Body of pancreas (tissue), 4 donors: ENCODE results near the gene GOSR1. TPM values are rescaled to one million over a fixed set of nuclear protein-coding genes. Genes with fewer than 3 reads are reported as not detected.
"Not testable (repeated sequence)": the region's sequence is repeated elsewhere in the genome, so short reads cannot be mapped to it uniquely, and the experiment has no call there.

ENCODE experiments used
- ATAC-seq: fragments of 150-250 bp; one replicate; pipeline ENCODE4 v1.9.1; 2016
- DNase-seq, 4 donors: peaks; one replicate each; pipeline ENCODE4 v3.0.0-alpha.2; 2019
- H3K27ac ChIP-seq, 4 donors: fragments of 200-600 bp; sonication (generic); 1 replicate in 3 of 4; 2 replicates in 1 of 4; pipeline versions ENCODE4 v1.5.1 to v1.6.1; 2016 to 2019; ENCODE audit warnings: mild to moderate bottlenecking in 1 of 4, mixed read lengths in 1 of 4, moderate library complexity in 1 of 4
- H3K27me3 ChIP-seq, 2 donors: fragments of 200-600 bp; sonication (generic); one replicate each; pipeline ENCODE4 v1.6.0; 2016; ENCODE audit warnings: mild to moderate bottlenecking in 1 of 2
- H3K36me3 ChIP-seq, 2 donors: fragments of 200-600 bp; sonication (generic); replicated peaks in 1 of 2; 2 replicates each; pipeline ENCODE4 v1.5.1; 2016; ENCODE audit warnings: low read depth in 2 of 2; ENCODE audit not compliant: insufficient read depth in 1 of 2
- H3K4me1 ChIP-seq: fragments of 200-600 bp; sonication (generic); one replicate; pipeline ENCODE4 v1.6.0; 2016
- H3K4me3 ChIP-seq, 2 donors: fragments of 200-600 bp; sonication (generic); 1 replicate in 1 of 2; 2 replicates in 1 of 2; pipeline ENCODE4 v1.5.1; 2016 to 2019
- H3K9me3 ChIP-seq, 3 donors: fragments of 200-600 bp; sonication (generic); 1 replicate in 2 of 3; 2 replicates in 1 of 3; pipeline ENCODE4 v1.5.1; 2016
- POLR2A ChIP-seq, 3 donors: fragments of 450-650 bp; IDR thresholded peaks; one replicate each; pipeline ENCODE4 v1.6.1; 2016; ENCODE audit warnings: antibody characterized with exemption in 3 of 3, mild to moderate bottlenecking in 2 of 3
- WGBS, 2 donors: methylation state at CpG; one replicate each; pipeline ENCODE4 v1.1.5; 2017; 5-methylcytosine and 5-hydroxymethylcytosine counted together
- intact Hi-C: fragments of 100-400 bp; cut with DNase I; formaldehyde crosslinking; loops from one replicate; pipeline ENCODE4 v1.15.1; 2023
- total RNA-seq, 2 donors: library from RNA; depleted of rRNA; stranded (reverse); fragments of >200 nt; gene quantifications; one replicate each; pipeline ENCODE4 v1.1.0, GENCODE V29; 2016
- TF ChIP-seq, protein P1 (sequence below), 7 experiments: fragments of 450-650 bp in 4 of 7; fragments of 200-600 bp in 3 of 7; sonication (generic) in 3 of 7; IDR thresholded peaks; one replicate each; pipeline ENCODE4 v1.5.1; 2016 to 2019; ENCODE audit warnings: antibody characterized with exemption in 7 of 7

GOSR1 gene
- total RNA-seq, 2 donors from 2014 or later = 20.8 to 24.1 TPM

DNA sequence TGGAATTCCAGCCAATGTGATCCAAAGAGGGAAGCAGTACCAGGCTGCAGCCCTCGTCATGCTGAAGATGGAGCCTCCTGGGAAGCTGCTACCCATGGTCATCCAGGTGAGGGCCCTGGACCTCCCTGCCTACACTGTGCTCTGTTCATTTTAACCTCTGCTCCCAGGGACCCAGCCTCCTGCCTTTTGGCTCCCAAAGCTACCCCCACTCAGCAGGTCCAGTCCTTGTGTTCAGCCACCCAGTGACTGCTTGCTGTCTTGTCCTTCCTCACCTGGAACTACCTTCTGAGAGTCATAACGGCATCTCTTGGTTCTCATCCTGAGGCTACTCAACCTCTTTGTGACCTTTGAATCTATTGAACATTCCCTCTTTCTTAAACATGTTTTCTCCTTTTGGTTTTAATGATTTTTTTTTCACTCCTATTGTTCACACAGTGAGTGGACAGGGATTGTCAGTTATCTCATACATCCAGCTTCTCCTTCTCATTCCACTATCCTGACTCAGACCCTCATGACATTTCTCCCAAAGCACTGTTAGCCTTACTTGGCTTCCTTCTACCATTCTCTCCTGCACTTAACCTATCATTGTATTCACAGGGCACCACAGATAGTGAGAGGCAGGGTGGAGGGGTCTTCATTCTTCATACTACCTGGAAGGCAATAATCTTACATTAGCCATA is 53.3 kb downstream of the GOSR1 start:
- no peak overlapping the region for H3K27ac ChIP-seq
- ATAC-seq = no peak

DNA sequence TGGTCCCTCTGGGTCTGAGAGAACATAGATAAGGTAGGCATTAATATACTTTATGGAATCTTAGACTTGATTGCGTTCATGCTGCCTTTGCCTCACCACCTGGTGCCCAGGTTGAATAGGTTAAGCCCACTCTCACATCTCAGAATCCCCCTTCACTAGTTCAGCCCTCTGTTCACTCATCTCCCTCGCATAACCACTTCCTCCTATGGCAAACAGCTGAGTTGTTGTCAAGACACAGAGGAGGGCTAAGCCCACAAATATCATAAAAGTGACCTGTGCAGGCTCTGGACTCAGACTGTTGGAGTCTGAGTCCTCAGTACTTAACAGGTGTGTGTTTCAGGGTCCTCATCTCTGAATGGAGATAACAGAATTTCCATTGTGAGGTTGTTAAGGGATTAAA is 55.7 kb downstream of the GOSR1 start:
- 89 to 93% methylated on average over 2 of the region's 2 CpGs for WGBS, 2 donors
- no peak overlapping the region for H3K4me3 ChIP-seq
- H3K27me3 ChIP-seq = no peaks in the 10 kb centered on the region

More for the DNA sequence above, 53.3 kb downstream of the GOSR1 start:
- Histone ChIP-seq H3K36me3 (no peaks in the 10 kb centered on the region), H3K27me3 (no peaks in the 10 kb centered on the region), H3K9me3 (no peaks in the 10 kb centered on the region), H3K4me1 (no peaks in the 10 kb centered on the region), H3K4me3 (no peak overlapping the region)
- no peak for DNase-seq
- WGBS, 2 donors = 95 to 100% methylated on average over 2 of the region's 2 CpGs
- no peak for TF ChIP-seq POLR2A (IDR thresholded peaks at IDR 0.05)
- TF ChIP-seq, protein P1, sequence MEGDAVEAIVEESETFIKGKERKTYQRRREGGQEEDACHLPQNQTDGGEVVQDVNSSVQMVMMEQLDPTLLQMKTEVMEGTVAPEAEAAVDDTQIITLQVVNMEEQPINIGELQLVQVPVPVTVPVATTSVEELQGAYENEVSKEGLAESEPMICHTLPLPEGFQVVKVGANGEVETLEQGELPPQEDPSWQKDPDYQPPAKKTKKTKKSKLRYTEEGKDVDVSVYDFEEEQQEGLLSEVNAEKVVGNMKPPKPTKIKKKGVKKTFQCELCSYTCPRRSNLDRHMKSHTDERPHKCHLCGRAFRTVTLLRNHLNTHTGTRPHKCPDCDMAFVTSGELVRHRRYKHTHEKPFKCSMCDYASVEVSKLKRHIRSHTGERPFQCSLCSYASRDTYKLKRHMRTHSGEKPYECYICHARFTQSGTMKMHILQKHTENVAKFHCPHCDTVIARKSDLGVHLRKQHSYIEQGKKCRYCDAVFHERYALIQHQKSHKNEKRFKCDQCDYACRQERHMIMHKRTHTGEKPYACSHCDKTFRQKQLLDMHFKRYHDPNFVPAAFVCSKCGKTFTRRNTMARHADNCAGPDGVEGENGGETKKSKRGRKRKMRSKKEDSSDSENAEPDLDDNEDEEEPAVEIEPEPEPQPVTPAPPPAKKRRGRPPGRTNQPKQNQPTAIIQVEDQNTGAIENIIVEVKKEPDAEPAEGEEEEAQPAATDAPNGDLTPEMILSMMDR (IDR thresholded peaks at IDR 0.05) = no peak
- intact Hi-C loops = no loop called here

DNA sequence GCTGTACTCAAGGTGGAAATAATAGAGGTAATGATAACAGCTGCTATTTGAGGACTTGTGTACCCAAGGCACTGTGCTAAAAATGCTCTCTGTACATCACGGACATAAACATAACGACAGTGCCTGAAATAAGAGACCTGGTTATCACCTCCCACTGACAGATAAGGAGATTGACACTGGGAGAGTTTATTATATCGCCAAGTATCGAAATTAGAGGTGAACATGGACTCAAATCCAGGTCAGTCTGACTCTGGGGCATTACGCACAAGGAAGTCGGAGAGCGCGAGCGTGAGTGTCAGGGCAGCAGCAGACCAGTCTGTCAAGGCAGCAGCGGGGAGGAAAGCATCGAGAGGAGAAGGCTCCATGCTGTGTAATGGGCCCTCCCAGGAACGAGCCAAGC is 57.1 kb downstream of the GOSR1 start:
- intact Hi-C loops = no loop called here
- ATAC-seq = no peak
- 81 to 84% methylated on average over 12 of the region's 12 CpGs for WGBS, 2 donors

More for the DNA sequence above, 55.7 kb downstream of the GOSR1 start:
- Histone ChIP-seq H3K36me3 (no peaks in the 10 kb centered on the region), H3K9me3 (no peaks in the 10 kb centered on the region), H3K27ac (no peak overlapping the region), H3K4me1 (no peaks in the 10 kb centered on the region)
- intact Hi-C loops = no loop called here
- no peak for TF ChIP-seq POLR2A (IDR thresholded peaks at IDR 0.05)
- TF ChIP-seq, protein P1 (IDR thresholded peaks at IDR 0.05) = no peak
- ATAC-seq (no peak), DNase-seq (no peak)

DNA sequence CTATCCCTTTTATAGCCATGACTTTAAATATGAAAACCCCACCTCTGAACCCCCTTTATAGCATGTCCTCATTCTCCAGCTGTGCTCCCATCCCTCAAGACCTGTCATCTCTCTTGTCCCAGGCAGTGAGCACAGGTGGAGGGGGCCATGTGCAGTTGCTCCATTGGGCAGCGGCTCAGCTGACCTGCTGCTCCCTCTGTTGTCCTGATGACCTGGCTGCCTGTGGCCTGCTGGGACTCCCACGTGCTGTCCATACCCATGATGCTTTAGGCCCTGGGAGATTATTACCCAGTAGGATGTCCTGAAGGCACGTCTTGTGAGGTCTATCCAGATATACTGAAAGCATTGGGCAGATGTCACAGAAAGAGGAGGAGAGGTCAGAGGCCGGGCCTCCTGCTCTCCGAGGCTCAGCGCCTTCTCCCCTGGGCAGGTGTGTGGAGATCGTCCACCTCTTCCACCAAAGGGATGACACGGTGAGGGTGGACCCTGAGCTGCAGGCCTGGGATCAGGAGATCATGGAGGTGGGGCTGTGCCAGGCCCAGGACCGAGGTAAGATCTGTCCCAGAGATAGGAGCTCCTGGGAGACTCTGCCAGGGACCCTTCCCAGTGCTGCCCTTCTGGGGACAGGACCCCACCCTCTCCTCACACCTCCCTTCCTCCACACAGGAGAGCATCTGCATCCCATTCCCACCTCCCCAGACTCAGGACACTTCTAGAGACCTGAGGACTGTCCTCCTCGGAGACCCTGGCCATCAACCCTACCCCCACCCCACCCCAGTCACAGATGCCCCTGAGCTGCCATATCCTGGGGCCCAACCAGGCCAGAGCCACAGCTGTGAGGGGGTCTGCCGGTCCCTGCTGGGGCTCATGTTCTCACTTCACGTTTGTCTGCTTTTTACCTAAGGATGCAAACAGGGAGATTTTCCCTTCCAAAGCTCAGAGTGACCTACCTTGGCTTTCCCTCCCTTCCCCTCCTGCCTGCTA is 58.0 kb downstream of the GOSR1 start:
- no peak for ATAC-seq
- Histone ChIP-seq H3K36me3 (no peaks in the 10 kb centered on the region), H3K4me1 (no peaks in the 10 kb centered on the region), H3K27me3 (no peaks in the 10 kb centered on the region), H3K9me3 (no peaks in the 10 kb centered on the region), H3K27ac (no peak overlapping the region), H3K4me3 (no peak overlapping the region)
- DNase-seq = no peak
- TF ChIP-seq, protein P1 (IDR thresholded peaks at IDR 0.05) = no peak
- TF ChIP-seq POLR2A (IDR thresholded peaks at IDR 0.05) = no peak
- intact Hi-C loops = no loop called here
- 79 to 84% methylated on average over 10 to 12 of the region's 12 CpGs for WGBS, 2 donors

More for the DNA sequence above, 57.1 kb downstream of the GOSR1 start:
- no peak overlapping the region for H3K4me3 ChIP-seq
- H3K27me3 ChIP-seq = no peaks in the 10 kb centered on the region
- DNase-seq = no peak
- TF ChIP-seq, protein P1 (IDR thresholded peaks at IDR 0.05) = no peak
- TF ChIP-seq POLR2A (IDR thresholded peaks at IDR 0.05) = no peak
- no peaks in the 10 kb centered on the region for H3K9me3 ChIP-seq
- no peak overlapping the region for H3K27ac ChIP-seq
- H3K4me1 ChIP-seq = no peaks in the 10 kb centered on the region
- no peaks in the 10 kb centered on the region for H3K36me3 ChIP-seq

DNA sequence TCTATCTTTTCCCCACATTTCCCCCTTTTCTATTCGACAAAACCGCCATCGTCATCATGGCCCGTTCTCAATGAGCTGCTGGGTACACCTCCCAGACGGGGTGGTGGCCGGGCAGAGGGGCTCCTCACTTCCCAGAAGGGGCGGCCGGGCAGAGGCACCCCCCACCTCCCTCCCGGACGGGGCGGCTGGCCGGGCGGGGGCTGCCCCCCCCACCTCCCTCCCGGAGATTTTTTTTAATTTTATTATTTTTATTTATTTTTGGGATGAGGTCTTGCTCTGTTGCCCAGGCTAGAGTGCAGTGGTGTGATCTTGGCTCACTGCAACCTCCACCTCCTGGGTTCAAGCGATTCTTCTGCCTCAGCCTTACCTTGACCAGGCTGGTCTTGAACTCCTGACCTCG is 59.6 kb downstream of the GOSR1 start:
- H3K4me3 ChIP-seq, DNase-seq, H3K9me3 ChIP-seq, H3K4me1 ChIP-seq, intact Hi-C loops, ATAC-seq, H3K36me3 ChIP-seq, H3K27me3 ChIP-seq, H3K27ac ChIP-seq: not testable (repeated sequence)
- WGBS, 2 donors = 88 to 89% methylated on average over 11 to 15 of the region's 16 CpGs

DNA sequence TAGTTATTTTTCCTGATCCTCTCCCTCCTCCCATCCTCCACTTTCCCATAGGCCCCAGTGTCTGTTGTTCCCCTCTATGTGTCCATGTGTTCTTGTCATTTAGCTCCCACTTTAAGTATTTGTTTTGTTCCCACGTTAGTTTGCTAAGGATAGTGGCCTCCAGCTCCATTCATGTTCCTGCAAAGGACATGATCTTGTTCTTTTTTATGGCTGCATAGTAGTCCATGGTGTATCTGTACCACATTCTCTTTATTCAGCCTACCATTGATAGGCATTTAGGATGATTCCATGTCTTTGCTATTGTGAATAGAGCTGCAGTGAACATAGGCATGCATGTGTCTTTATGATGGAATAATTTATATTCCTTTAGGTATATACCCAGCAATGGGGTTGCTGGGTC is 60.5 kb downstream of the GOSR1 start:
- H3K4me1 ChIP-seq, H3K9me3 ChIP-seq, H3K36me3 ChIP-seq, H3K4me3 ChIP-seq, H3K27me3 ChIP-seq, intact Hi-C loops, H3K27ac ChIP-seq, DNase-seq, ATAC-seq: not testable (repeated sequence)
- 54 to 67% methylated on average over 1 of the region's 1 CpG for WGBS, 2 donors
